Stimulated activated CD8-positive, alpha-beta memory T cell treated with anti-CD3 and anti-CD28 coated beads, Interleukin-4, amount 100 ng/mL, for 48 hours (primary cell): ENCODE measurements around the gene TMEM131.
"Not testable (repeated sequence)": the region's sequence is repeated elsewhere in the genome, so short reads cannot be mapped to it uniquely, and the experiment has no call there.

ENCODE experiments used
- DNase-seq: peaks from one replicate; pipeline ENCODE4 v3.0.0-alpha.2; 2020

Gene TMEM131

GRCh38 chr2:97950329-97951154 is 45.2 kb downstream of the TMEM131 start:
- no peak for DNase-seq

DNA sequence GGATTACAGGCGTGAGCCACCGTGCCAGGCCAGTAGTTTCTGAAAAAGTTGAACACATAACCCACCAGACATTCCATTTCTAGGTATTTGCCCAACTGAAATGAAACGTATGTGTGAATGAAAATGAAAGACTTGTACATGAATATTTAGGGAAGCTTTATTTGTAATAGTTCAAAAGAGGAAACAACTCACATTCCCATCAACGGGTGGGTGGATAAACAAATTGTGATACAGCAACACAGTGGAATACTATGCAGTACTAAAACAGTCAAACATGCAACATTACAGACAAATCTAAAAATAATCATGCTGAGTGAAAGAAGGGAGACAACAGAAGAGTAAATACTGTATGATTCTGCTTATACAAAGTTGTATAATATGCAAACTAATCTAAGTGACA is 46.8 kb downstream of the TMEM131 start:
- no peak for DNase-seq

DNA sequence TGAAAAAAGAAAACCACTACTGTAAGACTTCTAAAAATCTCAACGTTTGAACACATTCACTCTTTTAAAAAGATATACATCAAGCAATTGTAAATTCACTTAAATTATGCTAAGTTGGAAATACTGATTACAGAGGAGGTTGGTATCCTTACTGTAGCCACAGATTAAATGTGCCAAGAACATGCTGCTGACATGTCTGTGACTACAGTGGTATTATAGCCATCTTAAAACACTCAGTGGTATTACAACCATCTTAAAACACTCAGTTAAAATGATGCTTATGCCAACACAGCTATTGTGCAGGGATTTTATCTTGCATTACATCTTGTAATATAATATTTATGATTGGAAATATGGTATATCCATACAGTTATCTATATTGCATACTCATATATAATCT is 50.0 kb downstream of the TMEM131 start:
- no peak for DNase-seq

- no peak for DNase-seq
Observed at GRCh38 chr2:97936881-97937280, 58.9 kb downstream of the TMEM131 start.

DNA sequence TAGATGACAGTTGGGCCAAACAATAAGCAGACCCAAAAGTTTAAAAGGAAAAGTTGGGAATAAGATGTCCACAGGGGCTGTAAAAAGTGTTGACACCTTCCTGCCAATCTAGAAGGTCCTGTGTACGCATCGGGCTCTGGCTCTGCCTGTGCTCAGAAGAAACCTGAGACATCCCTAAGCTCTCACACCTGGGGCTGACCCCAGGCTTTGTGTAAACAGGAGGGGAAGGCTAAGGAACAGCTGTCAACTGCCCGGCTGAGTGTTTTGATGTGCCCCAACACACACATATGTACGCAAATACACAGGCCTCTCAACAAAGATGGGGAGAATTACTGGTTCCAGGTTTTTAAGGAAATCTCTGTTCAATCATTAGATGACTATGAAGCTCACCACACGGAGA is 59.5 kb downstream of the TMEM131 start:
- DNase-seq = no peak

DNA sequence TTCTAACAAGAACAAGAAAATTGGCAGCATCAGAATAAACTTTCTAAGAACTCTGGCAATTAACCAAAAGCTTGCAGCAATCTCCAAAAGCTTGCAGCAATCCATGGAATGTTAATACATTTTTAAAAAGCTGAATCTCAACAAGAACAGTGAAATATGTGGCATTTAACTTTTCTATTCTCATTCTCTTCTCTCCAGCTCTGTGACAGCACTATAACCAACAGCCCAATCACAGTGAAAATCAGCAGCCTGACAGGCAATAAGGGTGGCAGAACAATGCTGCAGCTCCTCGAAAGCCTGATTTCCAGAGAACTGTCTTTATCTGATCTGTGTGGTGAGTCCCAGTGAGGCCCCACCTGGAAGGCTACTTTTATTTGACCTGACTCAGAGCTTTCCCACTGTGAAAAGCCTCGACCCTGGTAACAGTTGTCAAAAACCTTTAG is 60.0 kb downstream of the TMEM131 start:
- no peak for DNase-seq

DNA sequence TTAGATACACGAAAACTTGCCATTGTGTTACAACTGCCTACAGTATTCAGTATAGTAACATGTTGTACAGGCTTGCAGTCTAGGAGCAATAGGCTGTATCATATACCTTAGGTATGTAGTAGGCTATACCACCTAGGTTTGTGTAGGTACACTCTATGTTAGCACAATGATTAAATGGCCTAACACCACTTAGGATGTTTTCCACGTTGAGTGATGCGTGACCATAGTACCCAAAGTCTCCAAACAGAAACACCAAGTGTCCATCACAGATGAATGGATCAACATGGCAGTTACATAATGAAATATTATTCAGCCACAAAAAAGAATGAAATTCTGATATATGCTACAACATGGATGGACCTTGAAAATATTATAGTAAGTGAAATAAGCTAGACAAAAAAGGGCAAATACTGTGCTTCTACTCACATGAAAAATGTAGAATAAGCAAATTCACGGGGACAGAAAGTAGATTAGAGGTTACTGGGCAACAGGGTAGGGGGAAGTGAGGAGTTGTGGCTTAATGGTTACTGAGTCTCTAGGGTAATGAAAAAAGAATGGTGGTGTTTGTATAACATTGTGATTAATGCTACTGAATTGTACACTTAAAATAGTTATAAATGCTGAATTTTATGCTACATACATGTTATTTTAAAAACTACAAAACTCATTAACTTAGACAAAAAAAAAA is 62.6 kb downstream of the TMEM131 start:
- no peak for DNase-seq

DNA sequence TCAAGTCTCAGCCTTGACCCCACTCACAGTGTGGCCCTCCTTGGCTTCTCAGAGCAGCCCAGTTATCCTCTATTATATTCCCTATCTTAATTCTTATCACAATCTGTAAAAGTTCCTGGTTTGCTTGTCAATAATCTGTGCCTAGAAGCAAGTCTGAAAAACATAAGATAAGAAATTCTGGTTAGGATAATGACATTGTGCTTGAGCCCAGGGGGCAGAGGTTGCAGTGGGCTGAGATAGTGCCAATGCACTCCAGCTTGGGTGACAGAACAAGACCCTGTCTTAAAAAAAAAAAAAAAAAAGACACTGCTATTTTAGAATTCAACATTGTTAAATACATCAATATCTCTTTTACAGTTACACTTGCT is 63.9 kb downstream of the TMEM131 start:
- no peak for DNase-seq

- no peak for DNase-seq
Observed at GRCh38 chr2:97931118-97931857, 64.5 kb downstream of the TMEM131 start.

- no peak for DNase-seq
Observed at GRCh38 chr2:97928591-97928990, 67.2 kb downstream of the TMEM131 start.

GRCh38 chr2:97926946-97927345 is 68.8 kb downstream of the TMEM131 start:
- no peak for DNase-seq

DNA sequence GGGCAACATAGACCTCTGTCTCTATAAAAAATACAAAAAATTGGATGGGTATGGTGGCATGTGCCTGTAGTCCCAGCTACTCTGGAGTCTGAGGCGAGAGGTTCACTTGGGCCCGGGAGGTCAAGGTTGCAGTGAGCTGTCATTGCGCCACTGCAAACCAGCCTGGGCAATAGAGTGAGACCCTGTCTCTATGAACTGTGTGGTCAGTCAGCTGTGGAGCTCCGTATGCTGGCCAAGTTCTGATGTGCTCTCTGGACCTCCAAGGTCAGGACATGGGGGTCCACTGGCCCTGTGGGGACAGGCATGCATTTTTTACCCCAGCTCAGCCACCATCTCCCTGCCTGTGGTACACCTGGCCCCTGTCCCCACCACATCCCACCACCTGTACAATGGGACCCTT is 71.6 kb downstream of the TMEM131 start:
- DNase-seq = no peak

GRCh38 chr2:97919858-97920257 is 75.9 kb downstream of the TMEM131 start:
- no peak for DNase-seq

DNA sequence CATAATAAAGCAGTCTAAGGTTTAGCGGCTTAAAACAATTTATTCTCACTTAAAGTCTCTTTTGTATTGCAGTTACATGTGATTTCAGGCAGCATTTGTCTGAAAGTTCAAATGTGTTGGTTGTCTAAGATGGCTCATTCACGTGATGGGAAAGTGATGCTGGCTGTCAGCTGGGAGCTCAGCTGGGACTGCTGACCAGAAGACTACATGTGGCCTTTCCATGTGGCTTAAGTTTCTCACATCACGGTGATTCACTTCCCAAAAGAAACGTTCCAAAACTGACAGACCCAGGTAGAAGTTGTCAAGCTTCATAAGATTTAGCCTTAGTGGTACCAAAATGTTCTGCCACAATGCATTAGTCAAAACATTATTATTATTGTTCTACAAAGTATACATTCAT is 76.9 kb downstream of the TMEM131 start:
- DNase-seq = no peak

DNA sequence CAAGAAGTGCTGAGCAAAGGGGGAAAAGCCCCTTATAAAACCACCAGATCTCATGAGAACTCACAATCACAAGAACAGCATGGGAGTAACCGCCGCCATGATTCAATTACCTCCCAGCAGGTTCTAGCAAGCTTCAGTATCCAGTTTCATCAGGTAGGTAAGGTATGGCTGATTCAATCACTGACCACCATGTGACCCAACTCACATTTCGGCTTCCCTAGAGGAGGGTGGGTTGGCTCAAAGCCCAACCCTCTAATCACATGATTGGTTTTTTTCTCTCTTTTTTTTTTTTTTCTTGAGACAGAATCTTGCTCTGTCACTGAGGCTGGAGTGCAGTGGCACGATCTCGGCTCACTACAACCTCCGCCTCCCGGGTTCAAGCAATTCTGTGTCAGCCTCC is 78.1 kb downstream of the TMEM131 start:
- DNase-seq = not testable (repeated sequence)

DNA sequence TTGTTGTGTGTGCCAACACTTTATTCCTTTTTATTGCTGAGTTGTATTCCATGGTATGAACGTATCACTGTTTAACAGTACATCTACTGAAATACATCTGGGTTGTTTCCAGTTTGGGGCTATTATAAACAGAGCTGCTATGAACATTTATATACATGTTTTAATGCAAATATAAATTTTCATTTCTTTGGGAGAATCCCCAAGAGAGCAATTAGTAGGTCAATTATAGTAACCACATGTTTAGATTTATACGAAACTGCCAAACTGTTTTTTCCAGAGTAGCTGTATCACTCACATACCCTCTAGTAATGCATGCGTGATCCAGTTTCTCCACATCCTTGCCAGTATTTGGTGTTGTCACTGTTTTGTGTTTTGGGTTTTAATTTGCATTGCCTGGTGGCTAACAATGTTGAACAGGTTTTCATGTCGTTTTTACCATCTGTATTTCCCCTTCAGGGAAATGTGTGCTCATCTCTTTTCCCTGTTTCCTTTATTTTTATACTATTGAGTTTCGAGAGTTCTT is 81.0 kb downstream of the TMEM131 start:
- no peak for DNase-seq

GRCh38 chr2:97913846-97914245 is 81.9 kb downstream of the TMEM131 start:
- no peak for DNase-seq

- DNase-seq = no peak
Observed at GRCh38 chr2:97911922-97912575, 83.7 kb downstream of the TMEM131 start.

DNA sequence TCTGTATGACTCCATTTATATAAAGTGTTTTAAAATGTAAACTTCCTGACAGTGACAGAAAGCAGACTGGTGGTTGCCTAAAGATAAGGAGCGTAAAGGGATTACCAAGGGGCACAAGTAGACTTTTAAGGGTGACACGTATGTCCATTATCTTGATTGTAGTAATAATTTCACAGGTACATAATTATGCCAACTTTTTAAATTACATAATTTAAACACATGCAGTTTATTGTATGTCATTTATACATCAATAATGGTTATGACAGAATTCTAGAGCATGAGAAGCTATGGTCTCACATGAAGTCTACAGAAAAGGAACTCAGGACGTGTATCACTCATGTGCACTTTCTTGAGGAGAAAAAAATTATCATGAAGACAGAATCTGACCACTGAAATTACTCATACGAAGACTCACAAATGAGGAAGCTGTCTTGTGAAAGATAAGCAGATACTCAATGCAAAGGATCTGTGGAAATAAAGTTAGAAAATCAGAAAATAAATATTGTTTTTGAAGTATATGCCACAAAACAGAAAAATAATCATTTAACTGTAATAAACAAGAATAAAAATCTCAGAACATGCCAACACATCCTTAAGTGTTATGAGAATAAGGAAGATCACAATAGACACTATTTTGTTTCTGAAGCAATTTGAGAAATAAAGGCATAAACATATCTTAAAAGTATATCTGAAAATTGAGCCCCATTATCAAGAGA is 84.4 kb downstream of the TMEM131 start:
- DNase-seq = no peak

GRCh38 chr2:97910403-97911205 is 85.1 kb downstream of the TMEM131 start:
- no peak for DNase-seq

GRCh38 chr2:97908208-97908676 is 87.5 kb downstream of the TMEM131 start:
- DNase-seq = no peak
